Stimulated activated CD4-positive, alpha-beta T cell treated with anti-CD3 and anti-CD28 coated beads, Interleukin-4, amount 100 ng/mL, for 24 hours (primary cell): ENCODE measurements around the gene NLGN2.

Experiments
- DNase-seq: peaks from one replicate; pipeline ENCODE4 v3.0.0-alpha.2; 2020

Gene NLGN2

GRCh38 chr17:7438656-7439460 is 31.2 kb downstream of the NLGN2 start:
- DNase-seq, result no peak

- DNase-seq, result no peak
Observed at GRCh38 chr17:7439462-7440112, 31.9 kb downstream of the NLGN2 start, which contains the start of gene FGF11. Gene FGF11 (plus strand): TSS chr17:7439512. CDS start chr17:7439621, 109 bp downstream.

DNA sequence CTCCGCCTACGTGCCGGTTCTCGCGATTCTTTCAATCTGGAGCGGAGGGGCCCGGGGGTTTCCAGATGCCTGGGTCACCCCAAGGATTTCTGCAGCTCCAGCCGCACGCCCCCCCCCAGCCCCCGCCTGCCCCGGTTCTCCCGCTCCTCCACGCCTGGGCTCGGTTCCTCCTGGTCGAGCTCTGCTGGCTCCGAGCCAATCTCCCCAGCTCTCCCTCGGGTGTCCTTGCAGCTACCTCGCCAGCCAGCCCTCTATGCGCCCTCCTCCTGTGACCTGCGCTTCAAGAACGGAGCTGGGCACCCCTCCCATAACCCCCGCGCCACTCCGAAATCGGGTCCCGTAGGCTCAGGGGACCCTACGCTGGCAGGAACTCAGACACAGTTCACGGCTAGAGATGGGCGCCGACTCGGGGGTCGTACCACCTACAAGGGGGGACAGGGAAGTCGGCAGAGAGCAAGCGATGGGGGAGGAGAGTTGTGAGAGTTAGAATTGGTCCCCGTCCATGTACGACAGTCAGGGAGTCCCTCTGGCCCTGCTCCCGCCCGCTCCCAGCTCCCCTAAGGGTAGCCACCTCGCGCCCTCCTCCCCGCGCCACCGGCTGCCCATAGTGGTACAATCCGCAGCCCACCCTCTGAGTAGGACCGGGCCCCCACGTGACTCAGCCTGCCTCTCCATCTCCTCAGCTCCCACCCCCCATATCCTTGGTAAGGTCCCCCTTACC is 32.6 kb downstream of the NLGN2 start:
- peak; percentile 25 for DNase-seq

- no peak for DNase-seq
Observed at GRCh38 chr17:7440834-7441195, 33.2 kb downstream of the NLGN2 start.

DNA sequence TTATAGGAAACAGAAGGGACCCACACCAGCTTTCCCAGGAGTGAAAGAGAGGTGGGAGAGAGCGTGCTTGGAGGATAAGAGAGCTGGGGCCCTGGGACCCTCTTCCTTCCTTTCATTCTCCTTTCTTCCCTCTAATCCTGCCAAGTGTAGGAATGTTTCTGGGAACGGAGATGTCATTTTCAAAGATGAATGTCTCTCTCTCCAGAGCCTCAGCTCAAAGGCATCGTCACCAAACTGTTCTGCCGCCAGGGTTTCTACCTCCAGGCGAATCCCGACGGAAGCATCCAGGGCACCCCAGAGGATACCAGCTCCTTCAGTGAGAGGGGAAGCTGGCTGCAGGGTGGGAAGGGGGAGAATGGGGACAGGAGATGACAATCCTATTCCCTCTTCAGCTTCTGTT is 33.6 kb downstream of the NLGN2 start:
- DNase-seq, result no peak

- no peak for DNase-seq
Observed at GRCh38 chr17:7442142-7442541, 34.5 kb downstream of the NLGN2 start.

GRCh38 chr17:7443499-7444485 is 36.1 kb downstream of the NLGN2 start:
- DNase-seq, result no peak

- no peak for DNase-seq
Observed at GRCh38 chr17:7444682-7445618, 37.3 kb downstream of the NLGN2 start, which contains the start of gene CHRNB1. Gene CHRNB1 (plus strand): TSS chr17:7445061. CDS start chr17:7445128, 67 bp downstream.

DNA sequence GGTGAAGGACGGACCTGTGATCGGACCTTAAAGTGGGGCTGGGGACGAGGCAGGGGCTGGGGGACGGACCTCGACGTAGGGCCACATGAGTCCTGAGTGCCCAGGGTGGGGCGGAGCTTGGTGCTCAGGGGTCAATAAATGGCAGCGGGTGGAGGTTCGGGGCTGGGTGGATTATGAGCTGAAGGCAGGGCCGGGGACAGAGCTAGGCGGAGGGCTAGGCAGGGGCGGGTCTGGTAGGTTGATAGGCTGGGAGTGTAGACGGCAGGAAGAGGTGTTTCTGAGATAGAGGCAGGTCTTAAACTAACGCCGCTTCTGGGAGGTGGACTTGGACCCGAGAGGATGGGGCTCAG is 37.9 kb downstream of the NLGN2 start:
- DNase-seq, result no peak

DNA sequence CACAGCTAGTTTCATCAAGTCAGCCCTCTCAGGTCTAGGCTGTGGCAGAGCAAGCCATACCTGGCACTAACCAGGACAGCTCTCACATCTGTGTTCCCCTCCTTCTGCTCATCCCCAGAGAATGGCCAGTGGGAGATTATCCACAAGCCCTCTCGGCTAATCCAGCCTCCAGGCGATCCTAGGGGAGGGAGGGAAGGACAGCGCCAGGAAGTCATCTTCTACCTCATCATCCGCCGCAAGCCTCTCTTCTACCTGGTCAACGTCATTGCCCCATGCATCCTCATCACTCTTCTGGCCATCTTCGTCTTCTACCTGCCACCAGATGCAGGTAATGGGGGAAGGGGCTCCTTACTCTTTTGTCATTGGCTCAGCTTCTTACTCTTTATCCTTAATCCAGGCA is 40.8 kb downstream of the NLGN2 start:
- DNase-seq, result no peak

- DNase-seq, result no peak
Observed at GRCh38 chr17:7459961-7460545, 52.4 kb downstream of the NLGN2 start.

- DNase-seq, result no peak
Observed at GRCh38 chr17:7460850-7461660, 53.4 kb downstream of the NLGN2 start.

DNA sequence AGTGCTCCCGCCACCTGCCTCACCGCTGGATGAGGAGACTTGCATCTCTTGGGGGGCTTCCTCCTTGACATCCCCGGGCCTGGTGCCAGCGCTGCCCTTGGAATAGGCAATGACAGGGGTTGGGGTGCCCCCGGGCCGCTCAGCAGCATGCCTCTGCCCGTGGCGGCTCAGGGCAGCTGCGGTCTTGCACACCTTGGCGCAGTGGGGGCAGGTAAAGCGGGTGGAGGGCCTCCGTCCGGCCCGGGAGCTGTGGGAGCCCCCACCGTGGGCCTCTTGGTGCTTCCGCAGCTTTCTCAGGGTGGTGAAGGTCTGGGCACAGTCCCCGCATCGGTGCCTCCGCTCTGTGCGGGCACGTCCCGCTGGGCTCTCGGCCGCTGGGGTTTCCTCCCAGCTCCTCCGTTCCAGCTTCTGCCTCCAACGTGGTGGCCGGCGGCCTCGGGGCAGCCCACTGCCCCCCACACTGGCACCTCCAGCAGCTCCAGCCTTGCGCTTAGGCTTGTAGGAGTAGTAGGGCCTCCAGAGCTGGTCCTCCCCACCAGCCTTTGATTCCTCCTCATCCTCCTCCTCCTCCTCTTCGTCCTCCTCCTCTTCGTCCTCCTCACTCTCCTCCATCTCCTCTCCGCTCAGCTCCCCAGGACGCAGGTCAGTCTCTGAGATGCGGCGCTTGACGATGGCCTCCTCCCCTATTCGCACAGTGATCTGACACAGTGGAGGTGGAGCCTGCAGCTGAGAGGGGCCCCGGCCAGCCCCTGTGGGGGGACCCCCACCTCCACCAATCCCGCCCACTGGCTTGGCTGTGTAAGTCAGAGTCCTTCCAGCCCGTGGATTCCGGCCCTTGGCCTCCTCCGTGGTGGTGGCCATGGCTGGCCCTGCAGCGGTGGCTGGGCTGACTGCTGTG is 55.1 kb downstream of the NLGN2 start:
- DNase-seq, result no peak

- no peak for DNase-seq
Observed at GRCh38 chr17:7463372-7463846, 55.8 kb downstream of the NLGN2 start.

DNA sequence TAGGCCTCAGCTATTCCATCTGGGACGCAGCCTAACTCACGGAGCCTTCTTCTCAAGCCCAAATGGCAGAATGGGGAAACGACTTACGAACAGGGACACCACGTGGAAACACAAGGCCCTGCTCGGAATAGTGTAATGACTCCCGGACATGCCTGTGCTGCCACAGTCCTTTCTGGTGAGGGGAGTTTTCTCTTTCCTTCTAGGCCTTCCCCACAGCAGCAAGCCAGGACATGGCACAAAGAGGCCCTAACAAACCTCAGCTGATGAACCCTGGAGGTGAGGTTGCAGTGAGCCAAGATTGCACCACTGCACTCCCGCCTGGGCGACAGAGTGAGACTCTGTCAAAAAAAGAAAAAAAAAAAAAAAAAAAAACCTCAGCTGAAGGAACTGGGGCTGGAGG is 56.4 kb downstream of the NLGN2 start:
- no peak for DNase-seq

- no peak for DNase-seq
Observed at GRCh38 chr17:7465597-7466275, 58.1 kb downstream of the NLGN2 start.

DNA sequence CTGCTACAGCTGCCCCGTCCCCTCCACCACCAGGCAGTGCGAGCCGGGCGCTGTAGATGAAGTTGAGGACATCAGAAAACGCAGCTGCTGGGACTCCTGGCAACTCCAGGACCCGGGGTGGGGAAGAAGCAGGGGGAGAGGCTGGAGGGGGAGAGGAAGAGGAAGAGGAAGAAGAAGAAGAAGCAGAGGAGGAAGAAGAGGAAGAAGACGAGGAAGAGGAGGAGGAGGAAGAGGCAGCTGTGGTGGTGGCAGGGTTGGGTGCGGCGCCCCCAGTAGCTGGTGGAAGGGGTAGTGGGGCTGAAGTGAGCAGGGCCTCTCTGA is 58.6 kb downstream of the NLGN2 start:
- DNase-seq, result no peak

DNA sequence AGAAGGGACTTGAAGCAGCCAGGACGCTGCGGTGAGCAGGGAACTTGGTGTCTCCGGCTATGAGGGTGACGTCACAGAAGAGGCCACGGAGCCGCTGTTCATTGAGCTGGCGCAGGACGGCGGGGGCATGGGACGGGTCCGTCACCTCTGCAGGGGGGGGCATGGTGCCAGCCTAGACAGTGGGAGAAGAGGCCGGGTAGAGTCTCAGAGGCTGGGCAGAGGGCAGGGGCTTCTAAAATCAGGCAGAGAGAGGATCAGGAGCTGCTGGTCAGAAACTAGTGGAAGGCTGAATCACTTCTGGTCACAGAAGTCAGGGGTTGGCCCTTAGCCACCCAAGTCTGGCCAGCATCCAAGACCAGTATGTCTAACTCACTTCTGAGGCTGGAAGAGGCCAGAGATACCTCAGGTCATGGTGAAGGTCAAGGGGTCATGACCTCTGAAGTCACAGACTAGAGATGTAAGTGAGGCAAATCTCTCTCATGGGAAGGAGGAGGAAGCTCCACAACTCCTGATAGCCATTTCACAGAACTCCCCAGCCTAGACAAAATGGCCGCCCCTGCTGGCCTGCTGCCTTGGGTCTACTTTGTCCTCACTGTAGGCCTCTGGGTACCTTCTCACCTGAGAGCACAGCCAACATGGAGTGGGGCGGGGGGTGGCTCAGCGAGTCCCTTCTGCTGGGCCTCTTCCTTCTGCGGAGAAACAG is 59.1 kb downstream of the NLGN2 start:
- no peak for DNase-seq
